Muscle layer of colon (tissue), 2 donors: ENCODE results near the gene HAPLN3.

Source experiments
- H3K27ac ChIP-seq: one replicate; pipeline ENCODE4 v1.7.0; 2013; ENCODE audit warnings: low read depth, mild to moderate bottlenecking, low read length, moderate library complexity
- H3K27me3 ChIP-seq, 2 donors: one replicate each; pipeline ENCODE4 v1.7.0; 2013; ENCODE audit warnings: low read length in 2 of 2, mild to moderate bottlenecking in 2 of 2; ENCODE audit not compliant: insufficient read depth in 2 of 2, control insufficient read depth in 1 of 2
- H3K36me3 ChIP-seq: one replicate; pipeline ENCODE4 v1.7.0; 2013; ENCODE audit warnings: mild to moderate bottlenecking, low read length; ENCODE audit not compliant: insufficient read depth
- H3K4me1 ChIP-seq: one replicate; pipeline ENCODE4 v1.7.0; 2013; ENCODE audit warnings: mild to moderate bottlenecking, low read length; ENCODE audit not compliant: insufficient read depth
- H3K4me3 ChIP-seq, 2 donors: one replicate each; pipeline ENCODE4 v1.7.0; 2013; ENCODE audit warnings: low read length in 2 of 2, low read depth in 1 of 2, mild to moderate bottlenecking in 1 of 2, moderate library complexity in 1 of 2
- H3K9ac ChIP-seq: one replicate; pipeline ENCODE4 v1.7.0; 2013; ENCODE audit warnings: low read length
- H3K9me3 ChIP-seq: one replicate; pipeline ENCODE4 v1.7.0; 2013; ENCODE audit warnings: mild to moderate bottlenecking, low read length
- donor health status: abdominal sarcoma.
- donor health status: Adenocarcinoma of cecum.

Gene HAPLN3

DNA sequence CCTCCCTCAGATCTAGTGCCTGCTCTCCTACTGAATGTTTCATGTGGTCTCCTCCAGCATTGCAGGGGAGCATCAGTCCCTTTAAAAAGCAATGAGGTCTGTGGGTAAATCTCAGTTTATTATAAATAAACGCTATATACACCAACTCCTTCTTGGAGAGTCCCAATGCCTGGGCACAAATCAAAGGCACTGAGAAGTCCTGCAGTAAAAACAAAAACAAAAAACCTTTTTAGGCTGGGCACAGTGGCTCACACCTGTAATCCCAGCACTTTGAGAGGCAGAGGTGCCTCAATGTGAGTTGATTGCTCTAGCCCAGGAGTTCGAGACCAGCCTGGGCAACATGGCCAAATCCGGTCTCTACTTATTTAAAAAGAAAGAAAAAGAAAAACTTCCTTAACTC, 47.1 kb downstream of the HAPLN3 start:
- Histone ChIP-seq H3K9ac (no peak overlapping the region), H3K4me3 (no peak overlapping the region), H3K27ac (no peak overlapping the region), H3K36me3 (no peaks in the 10 kb centered on the region), H3K27me3 (peaks cover 0 to 7% of the 10 kb centered on the region in 2 donors), H3K4me1 (peaks cover 4% of the 10 kb centered on the region), H3K9me3 (no peaks in the 10 kb centered on the region)

DNA sequence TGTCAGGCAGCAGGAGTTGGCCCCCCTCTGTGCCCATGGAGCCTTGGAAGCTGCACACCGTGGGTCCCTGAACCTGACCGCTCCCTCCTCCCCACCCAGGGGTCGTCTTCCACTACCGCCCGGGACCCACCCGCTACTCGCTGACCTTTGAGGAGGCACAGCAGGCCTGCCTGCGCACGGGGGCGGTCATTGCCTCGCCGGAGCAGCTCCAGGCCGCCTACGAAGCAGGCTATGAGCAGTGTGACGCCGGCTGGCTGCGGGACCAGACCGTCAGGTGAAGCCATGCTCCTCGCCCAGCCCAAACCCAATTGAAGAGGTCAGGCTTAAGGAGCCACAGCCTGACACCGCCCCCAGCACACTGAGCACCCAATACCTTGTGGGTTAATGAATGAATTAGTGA, 48.2 kb downstream of the HAPLN3 start:
- no peak overlapping the region for H3K4me3 ChIP-seq
- H3K9me3 ChIP-seq = no peaks in the 10 kb centered on the region
- no peaks in the 10 kb centered on the region for H3K36me3 ChIP-seq
- no peak overlapping the region for H3K9ac ChIP-seq
- H3K4me1 ChIP-seq = peaks cover 4% of the 10 kb centered on the region
- H3K27ac ChIP-seq = no peak overlapping the region
- peaks cover 0 to 6% of the 10 kb centered on the region in 2 donors for H3K27me3 ChIP-seq

DNA sequence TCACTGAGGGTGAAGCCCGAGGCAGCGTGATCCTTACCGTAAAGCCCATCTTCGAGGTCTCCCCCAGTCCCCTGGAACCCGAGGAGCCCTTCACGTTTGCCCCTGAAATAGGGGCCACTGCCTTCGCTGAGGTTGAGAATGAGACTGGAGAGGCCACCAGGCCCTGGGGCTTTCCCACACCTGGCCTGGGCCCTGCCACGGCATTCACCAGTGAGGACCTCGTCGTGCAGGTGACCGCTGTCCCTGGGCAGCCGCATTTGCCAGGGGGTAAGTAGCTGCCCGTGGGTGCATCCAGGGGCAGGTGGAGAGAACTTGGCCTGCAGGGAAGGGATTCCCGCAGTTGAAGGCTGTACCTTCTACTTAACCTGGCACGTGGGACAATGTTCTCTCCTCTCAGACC, 49.7 kb downstream of the HAPLN3 start:
- no peaks in the 10 kb centered on the region for H3K9me3 ChIP-seq
- H3K27ac ChIP-seq = no peak overlapping the region
- H3K4me3 ChIP-seq = no peak overlapping the region
- H3K27me3 ChIP-seq = no peaks in the 10 kb centered on the region
- no peak overlapping the region for H3K9ac ChIP-seq
- no peaks in the 10 kb centered on the region for H3K36me3 ChIP-seq
- H3K4me1 ChIP-seq = peaks cover 4% of the 10 kb centered on the region

DNA sequence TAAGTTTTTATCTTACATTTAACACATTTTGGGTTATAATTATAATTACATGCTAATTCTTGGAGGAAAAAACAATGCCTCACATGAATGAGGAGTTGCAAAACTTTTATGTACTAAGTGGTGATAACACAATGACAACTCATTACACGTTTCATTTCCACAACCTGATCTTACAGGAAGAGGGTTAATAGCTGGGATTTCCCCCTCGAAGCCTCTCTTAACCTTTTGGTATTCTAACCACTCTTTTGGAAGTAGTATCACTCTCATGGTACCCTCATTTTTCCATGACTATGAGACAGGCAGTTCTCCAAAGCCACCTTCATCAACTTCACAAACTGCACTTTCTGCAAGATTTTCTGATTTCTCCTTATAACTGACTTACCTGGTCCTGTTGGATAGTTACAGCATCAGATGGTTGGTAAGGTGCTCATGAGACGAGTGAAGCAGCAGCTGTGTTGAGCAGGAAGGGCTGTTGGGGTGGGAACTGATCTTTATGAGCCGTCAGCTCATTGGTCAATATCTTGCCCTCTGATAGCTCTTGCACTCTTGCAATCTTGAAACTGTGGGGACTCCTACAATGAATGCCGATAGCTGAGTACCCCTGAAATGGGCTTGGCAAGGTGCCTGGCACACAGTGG, 50.5 kb downstream of the HAPLN3 start:
- Histone ChIP-seq H3K4me3 (no peak overlapping the region), H3K4me1 (peaks cover 3% of the 10 kb centered on the region), H3K27me3 (no peaks in the 10 kb centered on the region), H3K27ac (no peak overlapping the region), H3K9me3 (no peaks in the 10 kb centered on the region), H3K36me3 (no peaks in the 10 kb centered on the region), H3K9ac (no peak overlapping the region)

DNA sequence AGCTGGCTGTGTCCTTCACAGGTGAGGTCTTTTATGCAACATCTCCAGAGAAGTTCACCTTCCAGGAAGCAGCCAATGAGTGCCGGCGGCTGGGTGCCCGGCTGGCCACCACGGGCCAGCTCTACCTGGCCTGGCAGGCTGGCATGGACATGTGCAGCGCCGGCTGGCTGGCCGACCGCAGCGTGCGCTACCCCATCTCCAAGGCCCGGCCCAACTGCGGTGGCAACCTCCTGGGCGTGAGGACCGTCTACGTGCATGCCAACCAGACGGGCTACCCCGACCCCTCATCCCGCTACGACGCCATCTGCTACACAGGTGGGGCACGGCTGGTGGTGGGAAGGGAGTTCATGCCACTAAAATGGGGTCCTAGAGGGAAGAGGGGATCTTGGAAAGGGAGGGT, 52.0 kb downstream of the HAPLN3 start:
- Histone ChIP-seq H3K27me3 (no peaks in the 10 kb centered on the region), H3K4me1 (no peaks in the 10 kb centered on the region), H3K9me3 (no peaks in the 10 kb centered on the region), H3K9ac (no peak overlapping the region), H3K36me3 (no peaks in the 10 kb centered on the region), H3K27ac (no peak overlapping the region), H3K4me3 (no peak overlapping the region)

DNA sequence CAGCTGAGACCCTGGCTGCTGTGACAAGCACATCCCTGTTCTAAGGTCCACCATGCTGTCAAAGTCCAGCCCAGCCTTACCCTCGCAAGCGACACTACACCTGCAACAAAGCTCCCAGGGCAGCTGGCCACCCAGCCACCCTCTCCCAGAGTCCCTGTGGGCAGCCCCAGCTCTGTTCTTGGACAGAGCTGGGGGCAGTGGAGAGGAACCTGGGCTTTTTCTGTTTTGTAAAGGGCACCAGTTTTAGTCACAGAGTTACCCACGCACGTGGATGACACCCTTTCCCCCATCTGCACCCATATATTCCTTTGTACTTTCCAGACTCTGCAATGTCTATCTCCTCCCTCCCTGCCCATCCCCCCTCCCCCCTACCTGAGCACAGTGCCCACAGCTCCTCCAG, 53.2 kb downstream of the HAPLN3 start:
- Histone ChIP-seq H3K27ac (no peak overlapping the region), H3K4me3 (no peak overlapping the region), H3K27me3 (no peaks in the 10 kb centered on the region), H3K9me3 (no peaks in the 10 kb centered on the region), H3K4me1 (no peaks in the 10 kb centered on the region), H3K36me3 (no peaks in the 10 kb centered on the region), H3K9ac (no peak overlapping the region)

DNA sequence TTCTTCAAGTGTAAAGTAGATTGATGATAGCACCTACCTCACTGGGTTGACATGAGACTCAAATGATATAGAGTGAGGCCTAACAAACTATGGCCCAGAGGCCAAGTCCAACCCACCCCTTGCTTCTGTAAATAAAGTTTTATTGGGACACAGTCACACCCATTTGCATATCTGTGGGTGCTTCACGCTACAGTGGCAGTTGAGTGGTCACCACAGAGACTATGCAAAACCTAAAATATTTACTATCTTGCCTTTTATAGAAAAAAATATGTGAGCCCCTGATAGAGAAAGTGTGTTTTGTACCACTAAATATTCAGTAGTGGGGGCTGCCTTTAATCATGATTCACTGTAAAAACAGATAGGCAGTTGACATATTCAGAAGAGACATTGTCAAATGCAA, 54.1 kb downstream of the HAPLN3 start:
- H3K27ac ChIP-seq = no peak overlapping the region
- no peaks in the 10 kb centered on the region for H3K36me3 ChIP-seq
- no peaks in the 10 kb centered on the region for H3K9me3 ChIP-seq
- H3K4me3 ChIP-seq = no peak overlapping the region
- H3K4me1 ChIP-seq = no peaks in the 10 kb centered on the region
- no peaks in the 10 kb centered on the region for H3K27me3 ChIP-seq
- H3K9ac ChIP-seq = no peak overlapping the region

DNA sequence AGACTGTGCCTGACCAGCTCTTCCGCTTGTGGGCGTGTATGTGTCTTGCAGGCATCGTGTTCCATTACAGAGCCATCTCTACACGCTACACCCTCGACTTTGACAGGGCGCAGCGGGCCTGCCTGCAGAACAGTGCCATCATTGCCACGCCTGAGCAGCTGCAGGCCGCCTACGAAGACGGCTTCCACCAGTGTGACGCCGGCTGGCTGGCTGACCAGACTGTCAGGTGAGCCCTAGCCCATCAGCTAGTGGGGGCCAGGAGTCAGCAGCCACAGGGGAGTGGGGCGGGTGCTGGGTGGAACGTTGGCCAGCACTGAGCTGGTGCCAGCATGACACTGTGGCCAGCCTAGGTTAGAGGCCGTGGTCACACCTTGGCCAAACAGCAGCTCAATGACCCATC, 55.4 kb downstream of the HAPLN3 start:
- H3K36me3 ChIP-seq = no peaks in the 10 kb centered on the region
- no peak overlapping the region for H3K4me3 ChIP-seq
- H3K9me3 ChIP-seq = no peaks in the 10 kb centered on the region
- H3K27ac ChIP-seq = no peak overlapping the region
- H3K9ac ChIP-seq = no peak overlapping the region
- H3K4me1 ChIP-seq = no peaks in the 10 kb centered on the region
- no peaks in the 10 kb centered on the region for H3K27me3 ChIP-seq

DNA sequence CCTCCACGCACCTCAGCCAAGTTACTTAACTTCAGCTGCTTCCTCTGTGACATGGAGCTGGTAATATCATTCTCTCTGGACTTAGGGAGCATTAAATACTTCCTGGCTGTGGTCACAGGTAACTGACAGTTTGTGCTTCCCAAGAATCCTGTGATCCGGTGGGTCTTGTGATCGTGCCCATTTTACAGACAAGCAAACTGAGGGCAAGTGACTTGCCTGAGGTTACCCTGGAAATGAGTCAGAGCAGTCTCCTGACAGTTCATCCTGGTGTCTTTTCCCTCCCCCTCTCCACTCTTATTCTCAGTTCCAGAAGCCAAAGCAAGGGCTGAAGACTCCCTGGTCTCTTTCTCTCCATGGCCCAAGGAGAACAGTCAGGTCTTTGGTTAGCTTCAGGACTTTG, 56.2 kb downstream of the HAPLN3 start:
- no peak overlapping the region for H3K27ac ChIP-seq
- no peaks in the 10 kb centered on the region for H3K9me3 ChIP-seq
- no peak overlapping the region for H3K9ac ChIP-seq
- no peaks in the 10 kb centered on the region for H3K4me1 ChIP-seq
- no peak overlapping the region for H3K4me3 ChIP-seq
- no peaks in the 10 kb centered on the region for H3K36me3 ChIP-seq
- no peaks in the 10 kb centered on the region for H3K27me3 ChIP-seq

DNA sequence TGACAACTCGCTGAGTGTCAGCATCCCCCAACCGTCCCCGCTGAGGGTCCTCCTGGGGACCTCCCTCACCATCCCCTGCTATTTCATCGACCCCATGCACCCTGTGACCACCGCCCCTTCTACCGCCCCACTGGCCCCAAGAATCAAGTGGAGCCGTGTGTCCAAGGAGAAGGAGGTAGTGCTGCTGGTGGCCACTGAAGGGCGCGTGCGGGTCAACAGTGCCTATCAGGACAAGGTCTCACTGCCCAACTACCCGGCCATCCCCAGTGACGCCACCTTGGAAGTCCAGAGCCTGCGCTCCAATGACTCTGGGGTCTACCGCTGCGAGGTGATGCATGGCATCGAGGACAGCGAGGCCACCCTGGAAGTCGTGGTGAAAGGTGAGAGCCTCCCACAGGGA, 56.7 kb downstream of the HAPLN3 start:
- Histone ChIP-seq H3K27me3 (no peaks in the 10 kb centered on the region), H3K4me3 (no peak overlapping the region), H3K9me3 (no peaks in the 10 kb centered on the region), H3K9ac (no peak overlapping the region), H3K4me1 (no peaks in the 10 kb centered on the region), H3K27ac (no peak overlapping the region), H3K36me3 (no peaks in the 10 kb centered on the region)

DNA sequence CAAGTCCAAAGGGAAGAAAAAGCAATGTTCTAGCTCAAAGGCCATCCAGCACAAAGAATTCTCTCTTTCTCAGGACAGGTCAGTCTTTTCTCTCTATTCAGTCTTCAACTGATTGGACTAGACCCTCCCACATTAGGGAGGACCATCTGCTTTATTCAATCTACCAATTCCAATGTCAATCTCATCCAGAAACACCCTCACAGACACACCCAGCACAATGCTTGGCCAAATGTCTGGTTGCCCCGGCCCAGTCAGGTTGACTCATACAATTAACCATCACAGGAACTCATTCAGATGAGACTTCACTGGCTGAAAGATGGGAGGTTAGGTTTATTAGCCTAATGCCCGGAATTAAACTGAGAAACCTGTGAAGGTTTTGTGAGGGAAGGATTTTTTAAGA, 59.7 kb downstream of the HAPLN3 start:
- no peaks in the 10 kb centered on the region for H3K9me3 ChIP-seq
- H3K9ac ChIP-seq = no peak overlapping the region
- no peaks in the 10 kb centered on the region for H3K4me1 ChIP-seq
- H3K4me3 ChIP-seq = no peak overlapping the region
- no peaks in the 10 kb centered on the region for H3K27me3 ChIP-seq
- H3K27ac ChIP-seq = no peak overlapping the region
- no peaks in the 10 kb centered on the region for H3K36me3 ChIP-seq

DNA sequence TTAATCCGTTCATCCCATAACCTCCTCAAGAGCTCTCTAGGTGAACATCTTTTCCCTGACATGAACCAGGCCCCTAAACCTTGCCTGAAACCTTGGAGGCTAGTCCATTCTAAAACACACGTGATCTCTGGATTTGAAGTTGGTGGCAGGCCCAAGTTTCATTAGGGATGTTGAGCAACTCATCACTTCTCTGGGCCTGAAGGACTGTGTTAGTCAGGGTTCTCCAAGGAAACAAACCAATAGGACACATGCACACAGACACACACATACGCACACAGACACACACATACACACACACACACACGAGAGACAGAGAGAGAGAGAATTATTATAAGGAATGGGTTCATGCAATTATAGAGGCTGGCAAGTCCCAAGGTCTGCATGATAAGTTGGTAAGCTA, 60.2 kb downstream of the HAPLN3 start:
- Histone ChIP-seq H3K36me3 (no peaks in the 10 kb centered on the region), H3K27ac (no peak overlapping the region), H3K9ac (no peak overlapping the region), H3K4me1 (no peaks in the 10 kb centered on the region), H3K27me3 (no peaks in the 10 kb centered on the region), H3K4me3 (no peak overlapping the region), H3K9me3 (no peaks in the 10 kb centered on the region)
